GM23338 (cell line): ENCODE results near the gene SLC9A9. TPM values are rescaled to one million over a fixed set of nuclear protein-coding genes. Genes with fewer than 3 reads are reported as not detected.

ENCODE experiments used
- ATAC-seq: fragments of 200-7000 bp; cut with Tn5 transposase; 3 replicates; pipeline ENCODE4 v1.9.1; 2020
- DNase-seq: peaks from one replicate; pipeline ENCODE4 v3.0.0-alpha.2; 2015; ENCODE audit warnings: low spot score
- H2AFZ ChIP-seq: fragments of 200-600 bp; sonication (generic); 2 replicates; pipeline ENCODE4 v1.8.0; 2016; ENCODE audit warnings: antibody characterized with exemption, mild to moderate bottlenecking, moderate library complexity
- H3F3A ChIP-seq: fragments of 200-600 bp; sonication (generic); replicated peaks from 2 replicates; pipeline ENCODE4 v1.8.0; 2017; ENCODE audit warnings: antibody characterized with exemption, mixed run types, low read depth
- H3K27ac ChIP-seq: fragments of 200-600 bp; sonication (generic); 2 replicates; pipeline ENCODE4 v1.6.1; 2016; ENCODE audit warnings: low read depth
- H3K27me3 ChIP-seq: fragments of 200-600 bp; sonication (generic); 2 replicates; pipeline ENCODE4 v1.8.0; 2016; ENCODE audit warnings: mild to moderate bottlenecking, mixed run types, moderate library complexity; ENCODE audit not compliant: insufficient read depth
- H3K36me3 ChIP-seq: fragments of 200-600 bp; sonication (generic); 2 replicates; pipeline ENCODE4 v1.8.0; 2016; ENCODE audit warnings: mild to moderate bottlenecking; ENCODE audit not compliant: insufficient read depth
- H3K4me1 ChIP-seq: fragments of 200-600 bp; sonication (generic); 2 replicates; pipeline ENCODE4 v1.8.0; 2016; ENCODE audit warnings: mild to moderate bottlenecking, moderate library complexity; ENCODE audit not compliant: insufficient read depth
- H3K4me2 ChIP-seq: fragments of 200-600 bp; sonication (generic); 2 replicates; pipeline ENCODE4 v1.7.1; 2017; ENCODE audit warnings: mixed run types
- H3K4me3 ChIP-seq: fragments of 200-600 bp; sonication (generic); 2 replicates; pipeline ENCODE4 v1.6.1; 2016; ENCODE audit warnings: mixed run types
- H3K79me2 ChIP-seq: fragments of 200-600 bp; sonication (generic); replicated peaks from 2 replicates; pipeline ENCODE4 v1.8.0; 2017; ENCODE audit warnings: mild to moderate bottlenecking; ENCODE audit not compliant: insufficient read depth
- H3K9me2 ChIP-seq: fragments of 200-600 bp; sonication (generic); 2 replicates; pipeline ENCODE4 v1.8.0; 2017; ENCODE audit not compliant: insufficient read depth
- H4K20me1 ChIP-seq: fragments of 200-600 bp; sonication (generic); replicated peaks from 2 replicates; pipeline ENCODE4 v1.8.0; 2017; ENCODE audit warnings: mild to moderate bottlenecking; ENCODE audit not compliant: insufficient read depth
- H3K27ac Mint-ChIP-seq: 2 replicates; pipeline ENCODE4 v1.8.0; 2020; ENCODE audit warnings: inconsistent platforms, mild to moderate bottlenecking, moderate library complexity, mixed read lengths
- H3K27me3 Mint-ChIP-seq: 3 replicates; pipeline ENCODE4 v1.8.0; 2022; ENCODE audit warnings: low read depth, mild to moderate bottlenecking, moderate library complexity, mixed read lengths, inconsistent platforms; ENCODE audit not compliant: insufficient read depth, poor library complexity
- H3K36me3 Mint-ChIP-seq: 3 replicates; pipeline ENCODE4 v1.8.0; 2021; ENCODE audit warnings: low read depth, mild to moderate bottlenecking, inconsistent platforms, moderate library complexity, mixed read lengths
- H3K4me1 Mint-ChIP-seq: 3 replicates; pipeline ENCODE4 v1.8.0; 2020; ENCODE audit warnings: mild to moderate bottlenecking, inconsistent platforms, mixed read lengths
- H3K4me3 Mint-ChIP-seq: 3 replicates; pipeline ENCODE4 v1.8.0; 2021; ENCODE audit warnings: moderate library complexity, mild to moderate bottlenecking, inconsistent platforms, mixed read lengths
- H3K9me3 Mint-ChIP-seq: 3 replicates; pipeline ENCODE4 v1.8.0; 2020; ENCODE audit warnings: moderate library complexity, mild to moderate bottlenecking, inconsistent platforms, mixed read lengths
- CREB1 ChIP-seq: fragments of 250-450 bp; sonication (Bioruptor Pico); IDR thresholded peaks from 2 replicates; pipeline ENCODE4 v1.5.0; 2020; ENCODE audit warnings: low read depth, mild to moderate bottlenecking, moderate library complexity
- ETS1 ChIP-seq: IDR thresholded peaks from 2 replicates; pipeline ENCODE4 v1.6.1; 2016; ENCODE audit warnings: antibody characterized with exemption
- EZH2 ChIP-seq: fragments of 200-600 bp; sonication (generic); IDR thresholded peaks from one replicate; pipeline ENCODE4 v1.8.0; 2017; ENCODE audit warnings: antibody characterized with exemption, mild to moderate bottlenecking, low read depth; ENCODE audit not compliant: unreplicated experiment
- EZH2phosphoT487 ChIP-seq: fragments of 200-600 bp; sonication (generic); IDR thresholded peaks from one replicate; pipeline ENCODE4 v1.8.1; 2018; ENCODE audit warnings: antibody characterized with exemption; ENCODE audit not compliant: unreplicated experiment
- NANOG ChIP-seq: IDR thresholded peaks from 2 replicates; pipeline ENCODE4 v1.6.1; 2016; ENCODE audit warnings: antibody characterized with exemption, borderline replicate concordance
- POLR2AphosphoS5 ChIP-seq: IDR thresholded peaks from 2 replicates; pipeline ENCODE4 v1.6.1; 2016; ENCODE audit warnings: antibody characterized with exemption, low read depth
- REST ChIP-seq: IDR thresholded peaks from one replicate; pipeline ENCODE4 v1.6.1; 2018; ENCODE audit warnings: antibody characterized with exemption; ENCODE audit not compliant: unreplicated experiment
- STAT1 ChIP-seq: IDR thresholded peaks from one replicate; pipeline ENCODE4 v1.6.1; 2016; ENCODE audit warnings: antibody characterized with exemption; ENCODE audit not compliant: unreplicated experiment
- ZNF114 ChIP-seq: fragments of 250-450 bp; sonication (Bioruptor Pico); IDR thresholded peaks from 2 replicates; pipeline ENCODE4 v1.5.0; 2020; ENCODE audit warnings: mild to moderate bottlenecking, moderate library complexity
- ZNF462 ChIP-seq: fragments of 250-450 bp; sonication (Bioruptor Pico); IDR thresholded peaks from 2 replicates; pipeline ENCODE4 v1.5.0; 2020; ENCODE audit warnings: mild to moderate bottlenecking, moderate library complexity
- polyA plus RNA-seq: library from polyadenylated mRNA; unstranded; fragments of >200 nt; fragmentation: Nextera tagmentation; extraction: Ambion mirVana; gene quantifications from 2 replicates; pipeline ENCODE4 v1.2.1, GENCODE V29; 2016
- total RNA-seq: library from RNA; depleted of rRNA; stranded (reverse); fragments of >200 nt; shearing (Covaris generic); gene quantifications from 2 replicates; pipeline ENCODE4 v1.2.3, GENCODE V29; 2014

Gene SLC9A9
- total and polyA plus RNA-seq, 2 experiments from 2014 or later, result 1.3 to 1.6 TPM

GRCh38 chr3:143267989-143268388, 580.3 kb downstream of the SLC9A9 start (continued):
- no peak for TF ChIP-seq REST
- TF ChIP-seq EZH2phosphoT487, result no peak
- TF ChIP-seq STAT1, result no peak
- TF ChIP-seq NANOG, result no peak
- TF ChIP-seq POLR2AphosphoS5, result no peak

- Histone ChIP-seq H3K36me3 (no peaks in the 10 kb centered on the region), H3K4me2 (no peak overlapping the region), H4K20me1 (no peaks in the 10 kb centered on the region), H3K27ac (no peak overlapping the region), H3K9me2 (no peaks in the 10 kb centered on the region), H3K27me3 (no peaks in the 10 kb centered on the region), H3K4me1 (no peaks in the 10 kb centered on the region), H3K4me3 (no peak overlapping the region), H3K79me2 (no peaks in the 10 kb centered on the region), H3F3A (no peaks in the 10 kb centered on the region), H2AFZ (no peak overlapping the region)
- Mint-ChIP-seq H3K27me3 (peaks cover under 1% of the 10 kb centered on the region), H3K4me3 (no peak overlapping the region), H3K4me1 (no peaks in the 10 kb centered on the region), H3K27ac (no peak overlapping the region), H3K9me3 (no peaks in the 10 kb centered on the region), H3K36me3 (no peaks in the 10 kb centered on the region)
- DNase-seq (no peak), ATAC-seq (no peak)
- TF ChIP-seq REST, result no peak
- TF ChIP-seq CREB1, result no peak
- TF ChIP-seq EZH2phosphoT487, result no peak
- no peak for TF ChIP-seq EZH2
- no peak for TF ChIP-seq ZNF114 (CRISPR knock-in tag)
- no peak for TF ChIP-seq STAT1
- no peak for TF ChIP-seq ZNF462 (CRISPR knock-in tag)
- TF ChIP-seq ETS1, result no peak
Measured at GRCh38 chr3:143266927-143267326, 581.3 kb downstream of the SLC9A9 start.
